ENCODE results near the gene CCR5. TPM values are rescaled to one million over a fixed set of nuclear protein-coding genes. Genes with fewer than 3 reads are reported as not detected.

The CCR5 gene
- total RNA-seq, 2 experiments from 2014 or later, result 39.6 to 44.3 TPM

- ATAC-seq (ENCODE audit: low read depth), result peak; percentile 36
- no peaks in the 10 kb centered on the region for H3K27me3 Mint-ChIP-seq
- DNase-seq, result no peak
- peaks cover 7% of the 10 kb centered on the region for H3K9me3 Mint-ChIP-seq
- peak overlapping the region; percentile 60 for H3K27ac Mint-ChIP-seq
- POLR2A ChIA-PET, result interaction anchor here (0.7 to 1.0 kb wide), 2 partner anchors 8 to 147 kb away, joined by 3 to 4 read pairs; no protein-coding TSS in a partner anchor
- H3K36me3 Mint-ChIP-seq, result peaks cover 67% of the 10 kb centered on the region
- H3K4me3 Mint-ChIP-seq, result peak overlapping the region; percentile 20
- H3K4me1 Mint-ChIP-seq, result peaks cover 59% of the 10 kb centered on the region
Observed at GRCh38 chr3:46361408-46362283, 9.1 kb upstream of the CCR5 start.

GRCh38 chr3:46365041-46365440 is 5.7 kb upstream of the CCR5 start:
- no peak for DNase-seq
- Mint-ChIP-seq H3K4me1 (peaks cover 62% of the 10 kb centered on the region), H3K27me3 (no peaks in the 10 kb centered on the region), H3K4me3 (no peak overlapping the region), H3K36me3 (peaks cover 42% of the 10 kb centered on the region), H3K27ac (no peak overlapping the region), H3K9me3 (peaks cover 7% of the 10 kb centered on the region)
- ATAC-seq (ENCODE audit: low read depth), result no peak
- POLR2A ChIA-PET, result no interaction called here

GRCh38 chr3:46365737-46366524 is 4.8 kb upstream of the CCR5 start:
- Mint-ChIP-seq H3K4me1 (peaks cover 63% of the 10 kb centered on the region), H3K27ac (no peak overlapping the region), H3K36me3 (peaks cover 34% of the 10 kb centered on the region), H3K27me3 (no peaks in the 10 kb centered on the region), H3K9me3 (peaks cover 7% of the 10 kb centered on the region), H3K4me3 (no peak overlapping the region)
- DNase-seq (no peak), ATAC-seq (ENCODE audit: low read depth) (no peak)
- POLR2A ChIA-PET, result no interaction called here

GRCh38 chr3:46367811-46368210 is 2.9 kb upstream of the CCR5 start:
- ATAC-seq (ENCODE audit: low read depth) (no peak), DNase-seq (no peak)
- Mint-ChIP-seq H3K4me3 (no peak overlapping the region), H3K4me1 (peaks cover 59% of the 10 kb centered on the region), H3K9me3 (peaks cover 7% of the 10 kb centered on the region), H3K27ac (peak overlapping the region; percentile 71), H3K27me3 (no peaks in the 10 kb centered on the region), H3K36me3 (peaks cover 29% of the 10 kb centered on the region)
- POLR2A ChIA-PET, result interaction anchor here (1.1 to 5.9 kb wide), 9 partner anchors 13 to 161 kb away, joined by 3 to 57 read pairs (median 18); partner anchors contain the start of genes CCR1 and CCR2

- peaks cover 36% of the 10 kb centered on the region for H3K36me3 Mint-ChIP-seq
- peaks cover 65% of the 10 kb centered on the region for H3K4me1 Mint-ChIP-seq
- ATAC-seq (ENCODE audit: low read depth) (peak; percentile 59), DNase-seq (peak; percentile 51)
- peak overlapping the region; percentile 71 for H3K27ac Mint-ChIP-seq
- POLR2A ChIA-PET, result interaction anchor here (1.1 to 5.9 kb wide), 10 partner anchors 12 to 161 kb away, joined by 3 to 57 read pairs (median 15); partner anchors contain the start of genes CCR1 and CCR2
- no peak overlapping the region for H3K4me3 Mint-ChIP-seq
- peaks cover 7% of the 10 kb centered on the region for H3K9me3 Mint-ChIP-seq
- H3K27me3 Mint-ChIP-seq, result no peaks in the 10 kb centered on the region
Observed at GRCh38 chr3:46368569-46368968, 2.2 kb upstream of the CCR5 start.

GRCh38 chr3:46369151-46369550 is 1.6 kb upstream of the CCR5 start:
- Mint-ChIP-seq H3K4me1 (peaks cover 67% of the 10 kb centered on the region), H3K27me3 (no peaks in the 10 kb centered on the region)

GRCh38 chr3:46369675-46370132 is 1.0 kb upstream of the CCR5 start:
- POLR2A ChIA-PET, result interaction anchor here (0.9 to 5.9 kb wide), 13 partner anchors 8 to 283 kb away, joined by 3 to 57 read pairs (median 18); partner anchors contain the start of genes CCR1 and CCR2
- Mint-ChIP-seq H3K4me3 (peak overlapping the region; percentile 63), H3K4me1 (peaks cover 71% of the 10 kb centered on the region), H3K27ac (peak overlapping the region; percentile 81), H3K27me3 (no peaks in the 10 kb centered on the region), H3K36me3 (peaks cover 37% of the 10 kb centered on the region), H3K9me3 (peaks cover 5% of the 10 kb centered on the region)
- DNase-seq, result no peak
- ATAC-seq (ENCODE audit: low read depth), result peak; percentile 32

More at GRCh38 chr3:46369151-46369550, 1.6 kb upstream of the CCR5 start:
- peaks cover 5% of the 10 kb centered on the region for H3K9me3 Mint-ChIP-seq
- no peak for DNase-seq
- no peak for ATAC-seq (ENCODE audit: low read depth)
- peak overlapping the region; percentile 81 for H3K27ac Mint-ChIP-seq
- H3K36me3 Mint-ChIP-seq, result peaks cover 35% of the 10 kb centered on the region
- H3K4me3 Mint-ChIP-seq, result no peak overlapping the region
- POLR2A ChIA-PET, result interaction anchor here (0.9 to 5.9 kb wide), 12 partner anchors 15 to 282 kb away, joined by 3 to 57 read pairs (median 18); partner anchors contain the start of genes CCR1 and CCR2

- Mint-ChIP-seq H3K4me3 (peak overlapping the region; percentile 70), H3K9me3 (no peaks in the 10 kb centered on the region), H3K4me1 (peaks cover 74% of the 10 kb centered on the region), H3K27ac (peak overlapping the region; percentile 81), H3K27me3 (no peaks in the 10 kb centered on the region), H3K36me3 (peaks cover 33% of the 10 kb centered on the region)
- ATAC-seq (ENCODE audit: low read depth) (no peak), DNase-seq (no peak)
- POLR2A ChIA-PET, result interaction anchor here (0.6 to 5.9 kb wide), 19 partner anchors 11 to 271 kb away, joined by 3 to 57 read pairs (median 6); partner anchors contain the start of genes CCR1 and CCR2
Observed at GRCh38 chr3:46371519-46372340, 984 bp downstream of the CCR5 start.

- peak overlapping the region; percentile 70 for H3K4me3 Mint-ChIP-seq
- peaks cover 32% of the 10 kb centered on the region for H3K36me3 Mint-ChIP-seq
- POLR2A ChIA-PET, result interaction anchor here (0.9 to 5.9 kb wide), 13 partner anchors 18 to 272 kb away, joined by 3 to 57 read pairs (median 5); partner anchors contain the start of genes CCR1 and CCR2
- peak; percentile 51 for ATAC-seq (ENCODE audit: low read depth)
- peak overlapping the region; percentile 78 for H3K27ac Mint-ChIP-seq
- no peak for DNase-seq
- H3K27me3 Mint-ChIP-seq, result no peaks in the 10 kb centered on the region
- H3K9me3 Mint-ChIP-seq, result no peaks in the 10 kb centered on the region
- H3K4me1 Mint-ChIP-seq, result peaks cover 77% of the 10 kb centered on the region
Observed at GRCh38 chr3:46372492-46373359, 2.0 kb downstream of the CCR5 start.

- POLR2A ChIA-PET, result interaction anchor here (0.6 to 2.3 kb wide), 3 partner anchors 9 to 161 kb away, joined by 3 to 7 read pairs (median 4); no protein-coding TSS in a partner anchor
- Mint-ChIP-seq H3K4me3 (peak overlapping the region; percentile 74), H3K9me3 (no peaks in the 10 kb centered on the region), H3K36me3 (peaks cover 31% of the 10 kb centered on the region), H3K4me1 (peaks cover 63% of the 10 kb centered on the region), H3K27ac (peak overlapping the region; percentile 91), H3K27me3 (no peaks in the 10 kb centered on the region)
- no peak for DNase-seq
- no peak for ATAC-seq (ENCODE audit: low read depth)
Observed at GRCh38 chr3:46374755-46375154, 4.0 kb downstream of the CCR5 start.

GRCh38 chr3:46375218-46375617 is 4.5 kb downstream of the CCR5 start:
- peaks cover 31% of the 10 kb centered on the region for H3K36me3 Mint-ChIP-seq
- H3K4me1 Mint-ChIP-seq, result peaks cover 62% of the 10 kb centered on the region
- DNase-seq, result no peak
- ATAC-seq (ENCODE audit: low read depth), result no peak
- peak overlapping the region; percentile 74 for H3K4me3 Mint-ChIP-seq
- no peaks in the 10 kb centered on the region for H3K27me3 Mint-ChIP-seq
- H3K27ac Mint-ChIP-seq, result peak overlapping the region; percentile 91
- H3K9me3 Mint-ChIP-seq, result no peaks in the 10 kb centered on the region
- POLR2A ChIA-PET, result interaction anchor here (0.6 to 2.3 kb wide), 3 partner anchors 8 to 161 kb away, joined by 3 to 7 read pairs (median 4); no protein-coding TSS in a partner anchor
